ENCODE results near the gene DENND5A. TPM values are rescaled to one million over a fixed set of nuclear protein-coding genes. Genes with fewer than 3 reads are reported as not detected.
A peak's percentile ranks its signal among the peaks of the same experiment; 100 is the strongest.

Gene DENND5A
- total RNA-seq, 3 donors from 2014 or later = 63.5 to 124 (median 118) TPM

GRCh38 chr11:9273376-9274336 lies 8.5 kb upstream of the DENND5A start:
- TF ChIP-seq, protein P1, sequence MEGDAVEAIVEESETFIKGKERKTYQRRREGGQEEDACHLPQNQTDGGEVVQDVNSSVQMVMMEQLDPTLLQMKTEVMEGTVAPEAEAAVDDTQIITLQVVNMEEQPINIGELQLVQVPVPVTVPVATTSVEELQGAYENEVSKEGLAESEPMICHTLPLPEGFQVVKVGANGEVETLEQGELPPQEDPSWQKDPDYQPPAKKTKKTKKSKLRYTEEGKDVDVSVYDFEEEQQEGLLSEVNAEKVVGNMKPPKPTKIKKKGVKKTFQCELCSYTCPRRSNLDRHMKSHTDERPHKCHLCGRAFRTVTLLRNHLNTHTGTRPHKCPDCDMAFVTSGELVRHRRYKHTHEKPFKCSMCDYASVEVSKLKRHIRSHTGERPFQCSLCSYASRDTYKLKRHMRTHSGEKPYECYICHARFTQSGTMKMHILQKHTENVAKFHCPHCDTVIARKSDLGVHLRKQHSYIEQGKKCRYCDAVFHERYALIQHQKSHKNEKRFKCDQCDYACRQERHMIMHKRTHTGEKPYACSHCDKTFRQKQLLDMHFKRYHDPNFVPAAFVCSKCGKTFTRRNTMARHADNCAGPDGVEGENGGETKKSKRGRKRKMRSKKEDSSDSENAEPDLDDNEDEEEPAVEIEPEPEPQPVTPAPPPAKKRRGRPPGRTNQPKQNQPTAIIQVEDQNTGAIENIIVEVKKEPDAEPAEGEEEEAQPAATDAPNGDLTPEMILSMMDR (IDR thresholded peaks at IDR 0.05) = no peak
- TF ChIP-seq POLR2AphosphoS5 (IDR thresholded peaks at IDR 0.05) (no peak), POLR2A (IDR thresholded peaks at IDR 0.05) (no peak)
- H3K4me1 ChIP-seq = no peaks in the 10 kb centered on the region
- H3K36me3 ChIP-seq = no peaks in the 10 kb centered on the region
- intact Hi-C loops (cut with DNase I; ENCODE audit: low total_unique reads) = no loop called here
- H3K4me3 ChIP-seq = no peak overlapping the region
- H3K27me3 ChIP-seq = no peaks in the 10 kb centered on the region
- no peak overlapping the region for H3K27ac ChIP-seq
- no peaks in the 10 kb centered on the region for H3K9me3 ChIP-seq
- peak in 1 of 2 donors; percentile 3 for DNase-seq (ENCODE audit: low spot score in 2 of 2)

DNA sequence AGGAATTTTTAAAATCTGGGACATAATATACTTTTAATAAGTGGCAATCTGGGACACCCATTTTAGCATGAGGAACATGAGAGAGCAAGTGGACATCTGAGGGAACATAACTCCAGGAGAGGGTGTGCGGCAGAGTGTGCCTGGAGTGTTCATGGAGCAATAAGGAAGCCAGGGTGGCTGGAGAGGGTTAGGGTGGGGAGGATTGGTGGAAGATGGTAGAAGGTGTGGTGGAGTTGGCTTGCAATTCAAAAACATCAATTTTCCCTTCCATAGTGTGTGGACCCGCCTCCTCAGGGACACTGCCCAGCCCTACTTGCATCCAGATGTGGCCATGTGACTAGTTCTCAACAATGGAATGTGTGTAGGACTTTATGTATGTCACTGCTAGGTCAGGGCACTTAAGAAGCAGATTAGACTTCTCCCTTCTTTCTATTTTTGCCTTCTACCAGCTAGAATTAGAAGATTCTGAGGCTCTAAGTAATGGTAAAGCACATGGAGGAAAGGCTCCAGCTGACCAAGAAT lies 4.4 kb upstream of the DENND5A start:
- H3K36me3 ChIP-seq = no peaks in the 10 kb centered on the region
- H3K4me3 ChIP-seq = no peak overlapping the region
- no peak overlapping the region for H3K27ac ChIP-seq
- H3K9me3 ChIP-seq = no peaks in the 10 kb centered on the region
- DNase-seq (ENCODE audit: low spot score in 2 of 2) = no peak
- H3K4me1 ChIP-seq = no peaks in the 10 kb centered on the region
- no peak for TF ChIP-seq POLR2A (IDR thresholded peaks at IDR 0.05)
- TF ChIP-seq, protein P1 (IDR thresholded peaks at IDR 0.05) = no peak
- no peak for TF ChIP-seq POLR2AphosphoS5 (IDR thresholded peaks at IDR 0.05)
- intact Hi-C loops (cut with DNase I; ENCODE audit: low total_unique reads) = no loop called here
- no peaks in the 10 kb centered on the region for H3K27me3 ChIP-seq

- Histone ChIP-seq H3K4me1 (no peaks in the 10 kb centered on the region), H3K36me3 (no peaks in the 10 kb centered on the region), H3K27ac (no peak overlapping the region), H3K4me3 (no peak overlapping the region), H3K27me3 (no peaks in the 10 kb centered on the region), H3K9me3 (no peaks in the 10 kb centered on the region)
- no peak for TF ChIP-seq POLR2AphosphoS5 (IDR thresholded peaks at IDR 0.05)
- no peak for TF ChIP-seq POLR2A (IDR thresholded peaks at IDR 0.05)
- TF ChIP-seq, protein P1 (IDR thresholded peaks at IDR 0.05) = no peak
- intact Hi-C loops (cut with DNase I; ENCODE audit: low total_unique reads) = no loop called here
- DNase-seq (ENCODE audit: low spot score in 2 of 2) = no peak
Measured at GRCh38 chr11:9267680-9268079, 2.5 kb upstream of the DENND5A start.

- DNase-seq (ENCODE audit: low spot score in 2 of 2) = no peak
- TF ChIP-seq, protein P1 (IDR thresholded peaks at IDR 0.05) = no peak
- TF ChIP-seq POLR2A (IDR thresholded peaks at IDR 0.05) = no peak
- no peak for TF ChIP-seq POLR2AphosphoS5 (IDR thresholded peaks at IDR 0.05)
- intact Hi-C loops (cut with DNase I; ENCODE audit: low total_unique reads) = no loop called here
- Histone ChIP-seq H3K4me3 (no peak overlapping the region), H3K27me3 (no peaks in the 10 kb centered on the region), H3K27ac (no peak overlapping the region), H3K36me3 (no peaks in the 10 kb centered on the region), H3K4me1 (no peaks in the 10 kb centered on the region), H3K9me3 (no peaks in the 10 kb centered on the region)
Measured at GRCh38 chr11:9266926-9267325, 1.8 kb upstream of the DENND5A start.

GRCh38 chr11:9266132-9266736 lies 1.1 kb upstream of the DENND5A start:
- peak overlapping the region in 1 of 2 donors; percentile 94 for H3K27ac ChIP-seq
- H3K9me3 ChIP-seq = no peaks in the 10 kb centered on the region
- H3K4me3 ChIP-seq = peak overlapping the region in 1 of 3 donors; percentile 93
- H3K36me3 ChIP-seq = no peaks in the 10 kb centered on the region
- intact Hi-C loops (cut with DNase I; ENCODE audit: low total_unique reads) = no loop called here
- H3K27me3 ChIP-seq = no peaks in the 10 kb centered on the region
- TF ChIP-seq, protein P1 (IDR thresholded peaks at IDR 0.05) = no peak
- no peak for TF ChIP-seq POLR2AphosphoS5 (IDR thresholded peaks at IDR 0.05)
- TF ChIP-seq POLR2A (IDR thresholded peaks at IDR 0.05) = no peak
- no peak for DNase-seq (ENCODE audit: low spot score in 2 of 2)
- H3K4me1 ChIP-seq = no peaks in the 10 kb centered on the region
